NCI-H510A treated with DMSO at 0.1 percent for 48 hours (cell line): ENCODE data around the gene DHDDS.
"Not testable (repeated sequence)": the region's sequence is repeated elsewhere in the genome, so short reads cannot be mapped to it uniquely, and the experiment has no call there.

ENCODE experiments used
- DNase-seq: peaks from one replicate; lab custom pipeline; 2025; lab: John Stamatoyannopoulos, UW

DHDDS gene

DNA sequence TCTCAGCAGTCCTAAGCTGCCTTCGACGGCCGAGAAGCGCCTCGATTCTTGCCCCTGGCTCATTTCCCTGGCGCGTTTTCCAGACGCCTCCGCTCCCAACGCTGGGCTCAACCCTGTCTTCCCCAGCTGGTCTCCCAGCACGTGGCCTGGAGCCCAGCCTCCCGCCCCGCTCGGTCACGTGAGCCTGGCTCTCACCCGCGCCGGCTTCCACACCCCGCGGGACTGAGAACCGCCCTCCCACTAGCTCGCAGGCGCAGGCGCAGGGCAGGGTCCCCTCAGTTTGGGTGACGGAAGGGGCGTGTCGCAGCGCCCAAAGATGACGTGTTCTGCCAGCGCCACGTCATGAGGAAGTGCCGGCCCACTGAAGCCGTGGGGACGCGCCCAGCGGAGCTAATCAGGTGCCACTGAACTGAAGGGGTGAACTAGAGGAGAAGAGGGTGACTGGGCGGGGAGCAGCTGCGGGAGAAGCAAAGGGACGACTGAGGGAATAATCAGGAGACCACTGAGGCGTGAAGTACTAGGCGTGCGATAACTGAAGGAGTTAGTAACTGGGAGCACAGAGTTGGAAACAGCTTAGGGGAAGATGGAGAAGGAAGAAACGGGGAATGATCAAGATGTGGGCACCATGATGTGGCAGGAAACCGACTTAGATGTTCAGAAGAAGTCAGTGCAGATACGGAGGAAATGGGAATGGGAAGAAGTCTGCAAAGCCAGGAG lies at the start of gene DHDDS:
Gene DHDDS, plus strand, starts transcription at position 343 of the 717 bp plus-strand sequence. CDS start 625 bp downstream, outside the sequence.
- DNase-seq = peak; percentile 95

DNA sequence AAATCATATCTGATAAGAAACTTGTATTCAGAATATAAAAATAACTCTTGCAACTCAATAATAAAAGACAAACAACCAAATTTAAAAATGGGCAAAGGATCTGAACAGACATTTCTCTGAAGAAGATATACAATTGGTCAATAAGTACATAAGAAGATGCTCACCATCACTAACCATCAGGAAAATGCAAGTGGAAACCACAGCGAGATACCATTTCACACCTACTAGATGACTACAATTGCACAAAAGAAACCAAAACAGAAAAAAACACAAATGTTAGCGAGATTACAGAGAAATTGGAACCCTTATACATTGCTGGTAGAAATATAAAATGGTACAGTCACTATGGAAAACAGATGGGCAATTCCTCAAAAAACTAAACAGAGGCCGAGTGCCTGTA lies 48.0 kb upstream of the DHDDS start:
- no peak for DNase-seq

DNA sequence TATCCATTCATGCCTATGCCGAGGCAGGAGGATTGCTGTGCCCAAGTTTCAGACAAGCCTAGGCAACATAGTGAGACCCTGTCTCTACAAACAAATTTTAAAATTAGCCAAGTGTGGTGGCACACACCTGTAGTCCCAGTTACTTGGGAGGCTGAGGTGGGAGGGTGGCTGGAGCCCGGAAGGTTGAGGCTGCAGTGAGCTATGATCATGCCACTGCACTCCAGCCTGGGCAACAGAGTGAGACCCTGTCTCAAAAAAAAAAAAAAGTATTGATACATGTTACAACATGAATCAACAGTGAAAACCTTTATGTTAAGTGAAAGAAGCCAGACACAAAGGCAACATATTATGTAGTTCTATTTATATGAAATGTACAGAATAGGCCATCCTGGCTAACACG lies 47.1 kb upstream of the DHDDS start:
- DNase-seq = not testable (repeated sequence)

DNA sequence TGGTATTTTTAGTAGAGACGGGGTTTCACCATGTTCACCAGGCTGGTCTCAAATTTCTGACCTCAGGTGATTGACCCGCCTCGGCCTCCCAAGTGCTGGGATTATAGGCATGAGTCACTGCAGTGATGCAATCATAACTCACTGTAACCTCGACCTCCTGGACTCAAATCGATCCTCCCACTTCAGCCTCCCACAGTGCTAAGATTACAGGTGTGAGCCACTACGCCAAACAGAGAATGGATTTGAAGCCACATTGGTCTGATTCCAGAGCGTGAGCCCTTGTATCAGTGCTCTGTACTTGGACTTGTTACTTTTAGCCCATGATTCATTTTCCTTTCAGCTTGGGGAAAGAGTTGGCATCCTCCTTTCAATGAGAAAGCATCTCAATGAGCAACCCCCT lies 44.7 kb upstream of the DHDDS start:
- no peak for DNase-seq

DNA sequence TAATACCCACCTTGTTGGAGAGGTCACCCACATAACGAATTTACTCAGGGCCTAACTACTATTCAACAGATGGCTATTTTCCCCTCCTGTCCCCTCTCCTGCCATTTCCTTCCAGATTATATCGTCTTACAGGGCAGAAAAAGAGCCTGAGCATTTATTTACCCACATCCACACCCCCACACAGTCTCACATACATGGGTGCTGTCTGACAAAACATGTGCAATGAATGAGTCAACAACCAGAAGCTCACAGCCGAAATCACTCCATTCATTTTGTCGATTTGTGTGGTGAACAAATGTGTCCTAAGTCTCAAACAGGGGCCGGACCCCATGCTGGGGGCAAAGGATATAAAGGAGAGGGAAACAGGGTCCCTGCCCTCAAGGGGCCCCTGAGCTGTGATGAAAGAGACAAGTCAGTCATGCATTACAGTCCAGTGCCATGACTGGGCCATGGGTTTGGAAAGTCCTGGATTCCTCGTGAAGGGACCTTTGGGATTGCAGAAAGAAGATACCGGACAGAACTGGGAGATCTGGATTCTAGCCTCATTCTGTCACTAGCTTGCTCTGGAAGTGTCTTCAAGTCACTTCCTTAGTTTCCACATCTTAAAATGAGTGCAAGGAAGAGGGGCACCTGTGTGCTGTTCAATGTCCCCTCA lies 43.2 kb upstream of the DHDDS start:
- no peak for DNase-seq

GRCh38 chr1:26389604-26390247 lies 42.4 kb upstream of the DHDDS start:
- DNase-seq = no peak

DNA sequence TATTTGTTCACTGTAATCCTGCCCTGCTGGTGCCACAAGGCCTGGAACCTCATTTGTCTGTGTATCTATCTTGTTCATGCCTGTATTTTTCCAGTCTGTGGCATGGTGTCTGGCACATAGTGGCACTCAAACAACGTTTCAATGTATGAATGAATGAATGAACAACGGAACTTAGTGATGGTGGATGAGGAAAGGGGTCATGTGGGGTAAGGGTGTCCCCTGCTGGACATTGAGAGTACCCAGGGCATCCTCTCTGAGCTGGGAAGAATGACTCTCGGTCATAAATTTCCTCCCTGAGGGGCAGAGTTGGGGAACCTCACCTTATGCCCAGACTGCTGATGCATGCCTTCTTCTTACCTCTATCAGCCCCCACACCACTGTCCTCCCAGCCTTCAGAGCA lies 40.7 kb upstream of the DHDDS start:
- peak; percentile 23 for DNase-seq

DNA sequence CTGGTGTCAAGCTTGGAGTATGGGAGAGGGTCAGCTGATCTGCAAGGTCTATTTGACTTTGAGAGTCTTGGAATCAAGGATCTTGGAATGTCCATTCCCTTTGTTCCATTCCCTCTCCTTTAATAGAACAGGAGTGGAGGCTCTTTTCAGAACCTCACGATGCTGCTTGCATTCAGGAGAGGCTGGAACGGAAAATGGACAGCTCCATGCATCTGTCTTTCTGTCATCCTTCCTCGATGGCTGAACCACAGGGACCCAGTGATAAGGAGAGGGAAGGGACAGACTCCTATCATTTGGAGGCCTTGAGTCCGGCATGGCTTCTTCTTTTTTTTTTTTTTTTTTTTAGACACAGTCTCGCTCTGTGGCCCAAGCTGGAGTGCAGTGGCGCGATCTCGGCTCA lies 36.4 kb upstream of the DHDDS start:
- DNase-seq = no peak

- no peak for DNase-seq
Measured at GRCh38 chr1:26399034-26399433, 33.1 kb upstream of the DHDDS start.

- DNase-seq = no peak
Measured at GRCh38 chr1:26401891-26402290, 30.2 kb upstream of the DHDDS start.

DNA sequence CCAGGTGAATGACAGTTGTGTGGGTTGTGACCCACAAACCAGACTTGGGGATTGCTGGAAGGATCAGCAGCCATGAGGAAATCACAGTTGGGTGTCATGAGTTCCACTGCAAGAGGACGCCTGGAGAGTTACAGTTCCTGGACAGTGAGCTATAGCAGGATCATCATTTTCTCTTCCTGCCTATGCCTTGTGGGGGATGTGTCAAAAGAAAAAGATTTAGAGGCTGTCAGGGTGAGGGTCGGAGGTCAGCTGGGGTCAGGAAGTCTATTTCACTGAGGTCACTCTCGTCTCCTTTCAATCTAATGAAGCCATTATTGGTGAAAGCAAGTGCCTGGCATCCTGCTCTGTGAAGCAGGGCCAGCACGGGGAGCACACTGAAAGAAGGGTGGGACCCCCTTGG lies 28.5 kb upstream of the DHDDS start:
- no peak for DNase-seq

GRCh38 chr1:26404641-26405040 lies 27.5 kb upstream of the DHDDS start:
- no peak for DNase-seq

- no peak for DNase-seq
Measured at GRCh38 chr1:26405281-26405915, 26.7 kb upstream of the DHDDS start.

DNA sequence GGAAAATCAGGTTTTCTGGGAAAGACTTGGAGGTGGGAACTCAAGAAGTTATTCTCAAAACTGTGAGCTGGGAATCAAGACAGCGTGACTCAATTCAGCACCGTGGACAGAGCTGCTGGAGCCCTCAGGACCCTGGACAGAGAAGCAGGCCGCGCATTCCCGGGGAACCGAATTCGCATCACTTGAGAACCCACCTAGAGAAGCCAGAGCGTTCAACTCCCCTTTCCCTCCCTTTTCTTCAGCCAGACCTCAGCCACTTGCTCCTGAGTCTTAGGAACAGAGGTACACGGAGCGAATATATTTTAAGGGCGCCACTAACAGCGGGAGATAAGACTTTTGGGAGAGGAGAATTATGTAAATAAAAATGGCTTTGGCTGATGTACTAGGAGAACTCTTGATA lies 23.5 kb upstream of the DHDDS start:
- no peak for DNase-seq

DNA sequence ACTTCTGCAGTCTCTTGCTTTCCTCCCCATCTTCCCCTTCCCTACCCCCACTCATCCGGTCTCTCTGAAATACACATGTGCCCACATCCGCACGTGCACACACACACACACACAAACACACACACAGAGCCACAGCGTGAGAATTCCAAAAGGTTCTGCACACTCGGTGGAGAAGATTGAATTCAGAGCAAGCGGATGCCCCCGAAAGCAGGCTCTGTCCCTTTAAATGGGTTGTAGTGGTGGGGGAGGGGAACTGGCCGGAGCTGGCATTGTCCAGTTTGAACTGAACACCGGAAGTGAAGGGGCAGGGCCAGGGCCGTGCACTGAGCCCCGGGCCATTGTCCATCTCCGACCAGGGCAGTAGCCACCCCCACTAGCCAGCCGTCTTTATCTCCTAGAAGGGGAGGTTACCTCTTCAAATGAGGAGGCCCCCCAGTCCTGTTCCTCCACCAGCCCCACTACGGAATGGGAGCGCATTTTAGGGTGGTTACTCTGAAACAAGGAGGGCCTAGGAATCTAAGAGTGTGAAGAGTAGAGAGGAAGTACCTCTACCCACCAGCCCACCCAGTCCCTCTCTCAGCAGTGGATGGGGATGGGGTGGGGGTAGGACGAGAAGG lies 22.8 kb upstream of the DHDDS start:
- no peak for DNase-seq

DNA sequence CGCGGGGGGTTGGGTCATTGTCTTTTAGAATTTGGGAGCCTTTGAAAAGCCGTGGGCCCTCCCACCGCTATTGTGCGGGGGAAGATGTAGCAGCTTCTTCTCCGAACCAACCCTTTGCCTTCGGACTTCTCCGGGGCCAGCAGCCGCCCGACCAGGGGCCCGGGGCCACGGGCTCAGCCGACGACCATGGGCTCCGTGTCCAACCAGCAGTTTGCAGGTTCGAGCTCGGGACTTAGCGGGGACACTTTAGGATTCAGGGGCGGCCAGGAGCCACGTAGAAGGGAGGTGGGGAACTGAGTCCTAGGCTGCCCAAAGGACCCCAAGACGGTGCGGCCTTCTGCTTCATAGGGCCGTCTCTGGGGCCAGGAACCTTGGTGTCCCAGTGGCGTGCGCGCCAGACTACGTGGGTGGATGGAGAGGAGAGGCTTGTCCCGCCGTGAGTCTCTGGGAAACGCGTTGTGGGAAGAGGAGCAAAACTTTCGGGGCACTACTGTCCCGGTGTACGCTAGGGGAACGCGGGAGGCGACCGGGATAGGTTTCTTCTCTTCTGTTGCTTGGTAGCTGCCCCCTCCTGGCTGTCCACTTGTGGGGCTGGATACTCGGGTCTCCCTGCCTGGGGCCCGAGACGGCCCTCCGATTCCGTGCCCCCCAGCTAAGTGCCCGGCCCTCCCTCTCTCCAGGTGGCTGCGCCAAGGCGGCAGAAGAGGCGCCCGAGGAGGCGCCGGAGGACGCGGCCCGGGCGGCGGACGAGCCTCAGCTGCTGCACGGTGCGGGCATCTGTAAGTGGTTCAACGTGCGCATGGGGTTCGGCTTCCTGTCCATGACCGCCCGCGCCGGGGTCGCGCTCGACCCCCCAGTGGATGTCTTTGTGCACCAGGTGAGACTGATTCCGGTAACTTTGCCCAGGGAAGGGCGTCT lies 21.2 kb upstream of the DHDDS start, which contains the start of gene LIN28A:
Gene LIN28A, plus strand, starts transcription at position 112 of the 918 bp plus-strand sequence. Its CDS starts 75 bp downstream, at position 187.
- no peak for DNase-seq

DNA sequence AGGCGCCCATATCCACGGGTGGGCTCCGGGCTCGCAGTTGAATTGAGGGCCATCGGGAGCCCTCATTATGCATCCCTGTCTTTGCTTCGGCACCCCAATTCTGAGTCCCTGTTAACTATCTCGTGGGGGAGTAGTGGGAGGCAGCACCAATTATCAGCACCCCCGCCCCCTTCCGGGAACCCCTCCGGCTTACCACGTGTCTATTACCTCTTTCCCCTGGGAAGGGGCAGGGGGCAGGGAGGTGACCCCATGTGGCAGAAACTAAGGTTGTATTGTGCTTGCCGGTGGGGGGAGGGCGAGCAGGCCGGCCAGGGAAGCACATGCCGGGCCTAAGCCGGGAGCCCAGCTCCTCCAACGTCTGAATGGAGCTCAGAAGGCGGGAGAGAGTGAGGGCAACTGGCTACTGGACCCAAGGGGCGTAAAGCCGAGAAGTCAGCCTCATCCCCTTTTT lies 20.5 kb upstream of the DHDDS start:
- no peak for DNase-seq

DNA sequence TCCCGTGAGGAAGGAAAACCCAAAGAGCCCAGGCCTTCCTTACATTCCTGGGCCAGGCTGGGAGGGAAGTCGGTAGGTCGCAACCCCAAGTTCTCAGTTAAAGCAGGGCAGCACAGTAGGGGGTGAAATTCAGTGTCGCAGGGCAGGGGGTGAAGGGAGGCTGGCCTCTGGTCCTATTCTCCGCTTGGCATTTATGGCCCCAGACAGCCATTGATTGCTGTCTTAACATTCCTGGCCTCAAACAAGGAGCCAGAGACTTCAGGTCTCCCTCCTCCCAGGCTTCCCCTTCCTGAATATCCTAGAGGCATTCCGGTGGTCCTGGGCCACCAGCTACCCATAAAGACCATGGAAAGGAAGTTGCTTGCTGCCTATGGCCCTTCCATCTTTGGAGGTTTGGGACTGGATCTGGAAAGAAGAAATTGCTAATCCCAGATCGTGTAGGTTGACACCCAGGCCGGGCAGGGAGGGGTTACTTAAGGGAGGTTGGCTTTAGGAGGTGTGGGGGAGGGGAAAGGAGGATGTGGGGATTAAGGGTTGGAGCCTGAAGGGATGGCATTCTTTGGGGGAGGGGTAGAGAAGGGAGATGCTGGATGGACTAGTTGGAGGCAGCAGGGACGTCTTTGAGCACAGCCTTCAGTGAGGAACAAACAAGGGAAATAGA lies 19.8 kb upstream of the DHDDS start:
- no peak for DNase-seq

DNA sequence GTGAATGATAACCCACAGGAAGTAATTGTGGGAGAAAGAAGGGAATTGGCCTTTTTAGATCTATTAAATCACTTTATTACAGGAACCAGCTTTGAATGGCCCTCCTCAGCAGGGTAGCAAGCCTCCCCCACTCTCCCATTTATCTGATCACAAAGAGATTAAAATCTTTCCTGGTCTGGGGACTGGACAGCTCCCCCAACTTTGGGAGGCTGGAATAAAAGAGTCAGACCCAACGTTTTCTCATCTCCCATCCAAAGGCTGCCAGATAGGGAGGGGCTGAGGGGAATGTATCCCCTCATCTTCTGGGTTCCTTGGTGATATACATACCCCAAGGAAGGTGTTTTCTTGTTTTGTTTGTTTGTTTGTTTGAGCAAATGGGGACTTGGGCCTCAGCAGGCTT lies 19.1 kb upstream of the DHDDS start:
- DNase-seq = no peak

GRCh38 chr1:26417111-26417759 lies 14.9 kb upstream of the DHDDS start:
- DNase-seq = peak; percentile 78
